Smooth muscle cell (in vitro differentiated cells): ENCODE measurements around the gene SMC1B. TPM values are rescaled to one million over a fixed set of nuclear protein-coding genes. Genes with fewer than 3 reads are reported as not detected.

Experiments used
- DNase-seq: peaks from one replicate; lab custom pipeline; 2025; ENCODE audit not compliant: unreplicated experiment; lab: John Stamatoyannopoulos, UW
- H2AFZ ChIP-seq: fragments of 200-600 bp; sonication (generic); 2 replicates; pipeline ENCODE4 v1.6.0; 2016; ENCODE audit warnings: antibody characterized with exemption, low read depth, mild to moderate bottlenecking
- H3F3A ChIP-seq: fragments of 200-600 bp; sonication (generic); 2 replicates; pipeline ENCODE4 v1.6.0; 2017; ENCODE audit warnings: antibody characterized with exemption, low read depth
- H3K27ac ChIP-seq: fragments of 200-600 bp; sonication (generic); 2 replicates; pipeline ENCODE4 v1.5.1; 2016; ENCODE audit warnings: low read depth, mild to moderate bottlenecking
- H3K27me3 ChIP-seq: fragments of 200-600 bp; sonication (generic); 2 replicates; pipeline ENCODE4 v1.6.1; 2016; ENCODE audit warnings: low read depth, mild to moderate bottlenecking
- H3K36me3 ChIP-seq: fragments of 200-600 bp; sonication (generic); 2 replicates; pipeline ENCODE4 v1.5.1; 2016; ENCODE audit warnings: low read depth
- H3K4me1 ChIP-seq: fragments of 200-600 bp; sonication (generic); 2 replicates; pipeline ENCODE4 v1.5.1; 2016; ENCODE audit warnings: low read depth
- H3K4me2 ChIP-seq: fragments of 200-600 bp; sonication (generic); 2 replicates; pipeline ENCODE4 v1.6.0; 2016; ENCODE audit warnings: mild to moderate bottlenecking
- H3K4me3 ChIP-seq: fragments of 200-600 bp; sonication (generic); 2 replicates; pipeline ENCODE4 v1.5.1; 2016; ENCODE audit warnings: mild to moderate bottlenecking
- H3K79me2 ChIP-seq: fragments of 200-600 bp; sonication (generic); 2 replicates; pipeline ENCODE4 v1.6.0; 2016; ENCODE audit warnings: low read depth, mild to moderate bottlenecking
- H3K9ac ChIP-seq: fragments of 200-600 bp; sonication (generic); 2 replicates; pipeline ENCODE4 v1.6.0; 2016; ENCODE audit warnings: low read depth
- H3K9me3 ChIP-seq: fragments of 200-600 bp; sonication (generic); replicated peaks from 2 replicates; pipeline ENCODE4 v1.5.1; 2016; ENCODE audit warnings: low read depth
- H4K20me1 ChIP-seq: fragments of 200-600 bp; sonication (generic); 2 replicates; pipeline ENCODE4 v1.6.0; 2016; ENCODE audit warnings: low read depth
- CTCF ChIP-seq: fragments of 200-600 bp; sonication (generic); IDR thresholded peaks from 2 replicates; pipeline ENCODE4 v1.5.1; 2017; ENCODE audit warnings: borderline replicate concordance, mild to moderate bottlenecking, antibody characterized with exemption; ENCODE audit not compliant: insufficient read depth, poor library complexity, severe bottlenecking
- WGBS: methylation state at CpG from one replicate; pipeline ENCODE4 v1.1.7; 2016; ENCODE audit warnings: low lambda C conversion rate; 5-methylcytosine and 5-hydroxymethylcytosine counted together
- polyA plus RNA-seq: library from polyadenylated mRNA; unstranded; fragments of >200 nt; fragmentation: Nextera tagmentation; extraction: Ambion mirVana; gene quantifications from 2 replicates; pipeline ENCODE4 v1.2.1, GENCODE V29; 2016
- total RNA-seq: library from RNA; depleted of rRNA; stranded (reverse); fragments of >200 nt; gene quantifications from 2 replicates; pipeline ENCODE4 v1.2.3, GENCODE V29; 2014

SMC1B gene
- total and polyA plus RNA-seq, 2 experiments from 2014 or later, result 0.06 TPM; not detected in 1

DNA sequence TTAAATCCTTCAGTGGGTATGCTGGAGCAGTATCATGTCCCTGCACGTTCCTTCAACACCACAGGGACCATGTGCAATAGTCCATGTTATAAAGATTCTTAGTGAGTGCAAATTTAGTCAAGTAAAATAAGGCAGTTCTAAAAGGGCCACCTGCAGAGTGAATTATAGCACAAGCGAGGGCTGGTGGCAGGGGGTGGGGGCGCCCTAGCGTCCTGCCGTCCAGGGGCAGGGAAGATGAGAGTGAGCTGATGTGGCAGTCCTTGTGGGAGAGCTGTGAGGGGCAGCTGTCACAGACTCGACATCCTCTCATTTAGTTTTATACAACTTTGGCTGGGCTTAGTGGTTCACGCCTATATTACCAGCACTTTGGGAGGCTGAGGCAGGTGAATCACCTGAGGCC, 74.6 kb downstream of the SMC1B start:
- Histone ChIP-seq H3F3A (no peaks in the 10 kb centered on the region), H3K36me3 (peaks cover 12% of the 10 kb centered on the region), H3K9me3 (no peaks in the 10 kb centered on the region), H3K27me3 (no peaks in the 10 kb centered on the region), H3K4me1 (no peaks in the 10 kb centered on the region), H3K27ac (no peak overlapping the region), H2AFZ (no peak overlapping the region), H3K9ac (no peak overlapping the region), H3K4me2 (no peak overlapping the region), H3K79me2 (no peaks in the 10 kb centered on the region), H4K20me1 (no peaks in the 10 kb centered on the region), H3K4me3 (no peak overlapping the region)
- TF ChIP-seq CTCF, result no peak
- WGBS, result 89% methylated on average over 7 of the region's 7 CpGs
- DNase-seq, result no peak

DNA sequence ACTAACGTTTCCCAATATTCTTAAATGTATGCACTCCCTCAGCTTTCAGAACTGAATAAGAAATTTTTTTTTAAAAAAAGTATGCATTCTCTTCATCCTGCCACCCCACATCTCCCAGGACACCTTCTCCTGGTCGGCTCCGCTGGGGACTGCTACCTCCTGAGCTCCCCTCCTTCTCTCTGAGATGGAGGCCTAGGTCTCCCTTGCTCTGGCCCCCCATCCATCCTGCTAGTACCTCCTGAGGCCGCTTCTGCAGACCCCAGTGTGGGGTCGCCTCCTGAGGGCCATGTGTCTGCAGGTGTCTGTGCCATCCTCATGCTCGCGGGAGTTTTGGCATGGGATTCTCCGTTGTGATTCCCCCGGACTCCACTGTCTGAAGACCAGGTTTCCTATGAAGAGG, 75.9 kb downstream of the SMC1B start:
- no peak for DNase-seq
- Histone ChIP-seq H2AFZ (no peak overlapping the region), H3F3A (no peaks in the 10 kb centered on the region), H3K79me2 (no peaks in the 10 kb centered on the region), H3K4me1 (no peaks in the 10 kb centered on the region), H3K27ac (no peak overlapping the region), H3K36me3 (peaks cover 12% of the 10 kb centered on the region), H3K4me3 (no peak overlapping the region), H3K9me3 (no peaks in the 10 kb centered on the region), H3K4me2 (no peak overlapping the region), H3K27me3 (no peaks in the 10 kb centered on the region), H3K9ac (no peak overlapping the region), H4K20me1 (no peaks in the 10 kb centered on the region)
- 95% methylated on average over 9 of the region's 9 CpGs for WGBS
- TF ChIP-seq CTCF, result no peak

DNA sequence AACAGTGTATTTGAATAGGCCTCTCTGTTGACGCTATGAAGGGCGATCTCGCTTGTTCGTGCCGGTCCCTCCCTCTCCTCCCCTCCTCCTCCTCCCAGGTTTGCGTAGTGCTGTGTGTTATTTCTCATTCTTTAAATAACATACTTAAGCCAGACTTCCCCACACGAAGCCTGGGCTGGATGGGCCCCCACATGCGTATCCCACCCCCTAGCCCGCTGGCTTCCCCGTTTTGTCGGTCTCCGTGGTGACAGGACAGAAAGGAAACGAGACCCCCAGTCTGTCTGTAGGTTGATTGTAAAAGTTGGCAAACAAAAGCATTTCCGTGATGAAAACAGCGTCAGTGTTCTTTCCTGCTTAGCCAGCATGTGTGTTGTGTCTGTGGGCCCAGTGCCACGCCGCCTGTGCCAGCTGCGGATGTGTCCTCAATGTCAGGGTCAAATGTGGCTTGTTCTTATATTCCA, 76.4 kb downstream of the SMC1B start:
- Histone ChIP-seq H3K9me3 (no peaks in the 10 kb centered on the region), H3K79me2 (no peaks in the 10 kb centered on the region), H3K36me3 (peaks cover 12% of the 10 kb centered on the region), H3K27me3 (no peaks in the 10 kb centered on the region), H3F3A (no peaks in the 10 kb centered on the region), H3K4me1 (no peaks in the 10 kb centered on the region), H2AFZ (no peak overlapping the region), H3K9ac (no peak overlapping the region), H3K4me2 (no peak overlapping the region), H3K27ac (no peak overlapping the region), H4K20me1 (no peaks in the 10 kb centered on the region), H3K4me3 (no peak overlapping the region)
- DNase-seq, result no peak
- WGBS, result 96% methylated on average over 18 of the region's 18 CpGs
- TF ChIP-seq CTCF, result no peak

- Histone ChIP-seq H3F3A (no peaks in the 10 kb centered on the region), H3K9ac (no peak overlapping the region), H3K27ac (no peak overlapping the region), H3K9me3 (no peaks in the 10 kb centered on the region), H3K79me2 (no peaks in the 10 kb centered on the region), H3K4me2 (no peak overlapping the region), H3K4me3 (no peak overlapping the region), H3K4me1 (no peaks in the 10 kb centered on the region), H3K27me3 (no peaks in the 10 kb centered on the region), H2AFZ (no peak overlapping the region), H3K36me3 (peaks cover 12% of the 10 kb centered on the region), H4K20me1 (no peaks in the 10 kb centered on the region)
- WGBS, result 98% methylated on average over 29 of the region's 29 CpGs
- no peak for TF ChIP-seq CTCF
- no peak for DNase-seq
Observed at GRCh38 chr22:45335854-45336522, 77.4 kb downstream of the SMC1B start.
